NCI-H1092 treated with DMSO at 0.1 percent for 48 hours (cell line): ENCODE data around the gene SYNGR1.
"Not testable (repeated sequence)": the region's sequence is repeated elsewhere in the genome, so short reads cannot be mapped to it uniquely, and the experiment has no call there.

Source experiments
- DNase-seq: peaks from one replicate; lab custom pipeline; 2025; lab: John Stamatoyannopoulos, UW

The SYNGR1 gene

DNA sequence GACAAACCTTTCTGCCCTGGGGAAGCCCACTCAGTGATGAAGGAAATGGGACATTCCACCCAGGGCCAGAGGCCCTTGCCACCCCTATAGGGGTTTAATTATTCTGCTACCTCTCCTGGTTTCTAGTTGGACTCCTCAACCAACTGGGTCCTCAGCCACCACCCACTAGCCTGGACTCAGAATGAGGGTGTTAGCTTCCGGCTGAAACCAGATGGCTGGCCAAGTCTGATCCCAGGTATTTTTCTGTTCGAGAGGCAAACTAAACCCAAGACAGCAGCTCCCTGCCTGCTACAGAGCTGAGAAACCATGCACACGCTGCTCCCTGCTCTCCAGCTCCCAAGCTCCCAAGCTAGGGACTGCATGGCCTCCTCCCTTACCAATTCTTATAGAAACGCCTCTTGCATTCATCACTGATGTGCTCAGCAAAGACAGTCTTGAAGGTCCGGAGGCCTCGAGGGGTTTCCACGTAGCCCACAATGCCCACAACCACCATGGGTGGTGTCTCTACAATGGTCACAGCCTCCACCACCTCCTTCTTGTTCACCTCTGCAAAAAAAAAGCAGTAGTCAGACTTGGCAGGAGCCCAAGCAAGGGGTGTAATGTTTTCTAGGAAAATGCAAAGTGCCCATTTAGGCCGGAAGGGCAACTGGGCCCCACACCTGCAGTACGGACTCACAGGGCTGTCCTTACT is 32.6 kb upstream of the SYNGR1 start:
- DNase-seq, result no peak

DNA sequence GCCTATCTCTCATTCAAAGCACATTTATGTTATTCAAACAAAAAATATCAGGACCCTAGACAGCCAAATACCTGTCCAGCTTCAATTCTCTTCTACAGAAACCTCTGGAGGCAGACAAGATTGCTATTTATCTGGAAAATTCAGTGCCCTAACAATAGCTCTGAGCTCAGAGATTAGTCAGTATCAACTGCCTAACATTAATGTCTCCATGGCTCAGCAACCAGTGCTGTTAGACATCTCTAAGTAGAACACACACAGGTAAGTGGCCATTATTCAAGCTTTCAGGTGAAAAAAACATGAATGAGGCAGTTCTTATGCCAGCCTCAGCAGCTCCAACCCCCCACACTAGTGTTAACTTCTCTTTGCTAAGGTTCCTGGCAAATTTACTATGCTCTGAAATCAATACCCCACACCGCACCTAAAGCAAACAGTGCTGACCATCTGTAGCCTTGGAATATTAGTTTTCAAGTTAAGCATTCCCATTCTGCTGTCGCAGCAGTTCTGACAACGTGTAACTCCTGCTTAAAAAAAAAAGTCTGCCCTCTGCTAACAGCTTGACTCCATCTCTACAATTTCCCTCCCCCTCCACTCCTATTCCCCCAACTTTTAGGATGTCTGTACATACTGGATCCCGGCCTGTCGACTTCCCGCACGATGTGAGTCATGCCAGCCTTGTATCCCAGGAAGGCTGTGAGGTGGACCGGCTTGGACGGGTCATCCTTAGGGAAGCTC is 31.9 kb upstream of the SYNGR1 start:
- no peak for DNase-seq

DNA sequence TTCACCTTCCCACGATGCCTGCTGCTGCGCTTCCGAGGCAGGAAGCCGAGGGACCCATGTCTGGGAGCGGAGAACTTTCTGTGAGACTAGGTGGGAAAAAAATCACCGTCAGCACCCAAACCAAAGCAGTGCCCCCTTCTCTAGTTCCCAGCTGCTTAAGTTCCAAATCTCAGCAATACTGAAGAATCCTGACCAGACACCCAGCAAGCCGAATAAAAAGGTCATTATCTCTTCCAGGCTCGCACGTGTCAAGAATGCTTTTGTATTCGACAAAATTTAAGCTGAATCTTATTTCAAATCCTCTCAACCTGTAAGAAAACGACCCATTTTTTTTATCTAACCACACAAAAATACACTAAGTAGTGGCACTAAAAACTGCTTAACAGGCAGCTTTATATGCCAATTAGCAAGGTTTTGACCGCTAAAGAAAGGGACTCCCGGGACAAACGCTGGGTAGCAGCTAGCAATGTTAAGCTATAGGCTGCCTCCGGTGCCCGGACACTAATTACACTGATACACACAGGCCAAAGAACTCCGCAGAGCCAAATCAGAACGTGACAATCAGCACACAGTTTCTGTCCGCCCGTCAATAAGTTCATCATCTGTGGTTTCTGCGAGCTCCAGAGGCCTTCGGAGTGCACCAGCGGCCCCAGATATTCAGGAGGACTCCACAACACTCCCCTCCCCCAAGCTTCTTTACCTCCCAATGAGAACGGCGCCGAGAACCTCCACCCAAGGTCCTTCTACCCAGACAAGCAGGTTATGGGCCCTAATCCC is 31.1 kb upstream of the SYNGR1 start:
- DNase-seq, result peak; percentile 82

DNA sequence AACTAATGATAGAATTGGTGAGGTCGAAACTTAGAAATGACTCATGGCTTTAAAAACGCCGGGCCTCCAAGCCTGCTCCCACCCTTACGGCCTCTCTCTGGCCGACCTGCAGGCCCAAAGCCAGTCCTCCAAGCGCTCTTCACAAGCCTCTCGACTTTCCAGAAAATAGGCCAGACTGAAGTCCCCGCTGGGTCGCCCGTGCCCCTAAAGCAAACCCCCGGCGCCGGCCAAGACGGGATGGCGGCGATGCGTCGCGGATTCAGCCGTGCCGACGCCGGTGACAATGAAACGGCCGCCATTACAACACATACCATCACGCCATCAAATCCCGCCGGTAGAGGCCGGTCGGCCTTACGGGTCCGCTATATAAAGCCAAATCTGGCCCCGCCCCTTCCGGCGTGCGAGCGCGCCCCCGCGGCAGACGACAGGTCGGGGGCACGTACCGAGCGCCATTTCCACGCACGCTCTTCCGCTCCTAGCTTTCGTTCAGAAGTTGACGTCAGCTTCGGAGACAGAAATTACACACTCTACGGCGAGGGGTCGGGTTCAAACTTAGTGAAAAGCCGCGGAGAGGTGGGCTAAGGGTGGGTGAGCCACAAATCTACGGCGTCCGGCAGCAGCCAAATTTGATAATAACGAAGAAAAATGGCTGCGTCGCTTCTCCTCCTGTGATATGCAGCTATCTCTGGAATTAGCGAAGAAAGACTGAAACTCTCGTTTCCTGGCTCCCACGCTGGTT is 30.3 kb upstream of the SYNGR1 start, which contains the start of gene RPL3:
Gene RPL3 (minus strand): TSS at position 340 of the 739 bp plus-strand sequence. CDS start 26 bp downstream, at position 314.
- peak; percentile 98 for DNase-seq

DNA sequence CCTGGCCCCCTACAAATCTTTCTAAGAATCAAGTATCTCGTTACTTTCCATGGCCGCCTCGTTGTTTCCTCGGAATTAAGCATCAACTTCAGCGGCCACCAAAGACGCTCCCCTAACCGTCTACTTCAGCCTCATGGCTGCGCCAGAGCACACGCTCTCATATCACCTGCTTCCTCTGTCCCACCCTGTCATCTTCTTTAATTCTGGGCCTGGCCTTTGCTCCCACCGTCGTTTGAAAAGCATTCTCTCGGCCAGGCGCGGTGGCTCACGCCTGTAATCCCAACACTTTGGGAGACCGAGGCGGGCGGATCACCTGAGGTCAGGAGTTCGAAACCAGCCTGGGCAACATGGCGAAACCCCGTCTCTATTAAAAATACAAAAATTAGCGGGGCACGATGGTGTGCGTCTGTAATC is 29.2 kb upstream of the SYNGR1 start:
- DNase-seq, result not testable (repeated sequence)

DNA sequence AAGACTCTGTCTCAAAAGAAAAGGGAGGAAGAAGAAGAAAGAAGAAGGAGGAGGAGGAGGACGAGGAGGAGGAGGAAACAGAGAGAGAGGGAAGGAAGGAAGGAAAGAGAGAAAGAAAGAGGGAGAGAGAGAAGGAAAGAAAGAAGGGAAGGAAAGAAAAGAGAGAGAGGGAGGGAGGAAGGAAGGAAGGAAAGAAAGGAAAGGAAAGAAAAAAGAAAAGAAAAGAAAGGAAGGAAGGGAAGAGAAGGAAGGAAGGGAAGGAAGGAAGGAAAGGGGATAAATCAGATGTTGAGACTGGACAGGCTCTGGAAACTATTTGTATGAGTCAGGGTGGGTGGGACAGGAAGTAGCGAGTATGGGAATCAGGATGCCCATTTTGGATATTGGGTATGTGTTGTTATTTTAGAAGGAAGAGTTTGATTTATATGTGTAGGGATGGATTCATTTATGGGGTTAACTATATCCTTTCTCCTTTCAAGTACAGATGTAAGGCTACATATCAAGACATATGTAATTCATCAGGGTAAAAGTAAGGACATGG is 24.3 kb upstream of the SYNGR1 start:
- no peak for DNase-seq

DNA sequence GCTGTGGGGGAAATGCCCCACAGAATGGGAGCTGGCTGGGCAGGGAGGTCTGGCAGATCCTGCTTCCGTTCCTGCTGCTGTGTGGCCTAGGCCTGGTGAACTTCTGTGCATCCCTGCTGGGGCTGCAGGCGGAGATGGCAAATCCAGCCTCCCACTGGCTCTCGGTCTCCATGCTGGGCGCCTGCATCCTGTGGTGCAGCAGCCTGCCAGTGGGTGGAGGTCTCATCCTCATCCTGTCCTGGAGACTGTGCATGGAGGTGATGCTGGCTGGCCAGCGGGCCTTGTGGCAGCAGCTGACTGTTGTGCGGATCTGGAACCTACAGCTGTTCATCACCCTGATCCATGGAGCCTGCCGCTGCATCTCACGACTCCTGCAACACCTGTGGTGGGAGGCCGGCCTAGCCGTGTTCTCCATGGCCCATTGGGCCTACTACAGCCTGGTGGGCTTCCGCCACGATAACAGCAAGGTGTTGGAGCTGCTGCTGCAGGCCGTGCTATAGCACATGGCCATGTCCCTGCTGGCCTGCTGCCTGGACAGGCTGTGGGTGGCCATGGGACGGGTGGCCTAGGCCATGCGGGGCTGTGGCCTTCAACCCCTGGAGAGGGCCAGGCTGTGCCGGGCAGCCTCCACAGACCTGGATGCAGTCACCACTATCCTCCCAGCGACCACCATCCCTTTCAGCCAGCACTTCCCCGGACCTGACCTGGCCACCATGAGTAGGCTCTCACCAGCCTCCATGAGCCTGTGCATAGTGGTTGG is 21.6 kb upstream of the SYNGR1 start:
- DNase-seq, result no peak

DNA sequence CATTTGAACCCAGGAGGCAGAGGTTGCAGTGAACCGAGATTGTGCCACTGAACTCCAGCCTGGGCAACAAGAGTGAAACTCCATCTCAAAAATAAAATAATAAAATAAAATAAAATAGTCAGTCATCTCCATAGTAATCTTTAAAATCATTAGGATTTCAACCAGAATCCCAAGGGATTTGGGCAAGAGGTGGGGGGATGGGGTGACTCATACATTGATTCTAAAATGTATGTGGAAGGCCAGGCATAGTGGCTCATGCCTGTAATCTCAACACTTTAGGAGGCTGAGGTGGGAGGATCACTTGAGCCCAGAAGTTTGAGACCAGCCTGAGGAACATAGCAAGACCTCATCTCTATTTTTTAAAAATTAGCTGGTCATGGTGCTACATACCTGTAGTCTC is 19.2 kb upstream of the SYNGR1 start:
- not testable (repeated sequence) for DNase-seq

DNA sequence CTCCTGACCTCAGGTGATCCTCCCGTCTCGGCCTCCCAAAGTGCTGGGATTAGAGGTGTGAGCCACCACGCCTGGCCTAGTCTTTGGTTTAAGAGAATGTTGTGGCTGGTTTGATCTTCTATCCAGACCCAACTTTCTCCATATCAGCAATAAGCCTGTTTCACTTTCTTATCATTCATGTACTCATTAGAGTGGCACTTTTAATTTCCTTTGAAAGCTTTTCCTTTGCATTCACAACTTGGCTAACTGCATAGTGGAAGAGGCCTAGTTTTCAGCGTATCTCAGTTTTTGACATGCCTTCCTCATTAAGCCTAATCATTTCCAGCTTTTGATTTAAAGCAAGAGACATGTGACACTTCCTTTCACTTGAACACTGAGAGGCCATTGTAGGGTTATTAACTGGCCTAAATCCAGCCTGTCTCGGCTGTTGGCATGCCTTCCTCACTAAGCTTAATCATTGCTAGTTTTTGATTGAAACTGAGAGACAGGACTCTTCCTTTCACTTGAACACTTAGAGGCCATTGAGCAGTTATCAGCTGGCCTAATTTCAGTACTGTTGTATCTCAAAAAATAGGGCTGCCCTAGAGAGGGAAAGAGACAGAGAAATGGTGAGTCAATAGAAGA is 17.2 kb upstream of the SYNGR1 start:
- DNase-seq, result no peak

DNA sequence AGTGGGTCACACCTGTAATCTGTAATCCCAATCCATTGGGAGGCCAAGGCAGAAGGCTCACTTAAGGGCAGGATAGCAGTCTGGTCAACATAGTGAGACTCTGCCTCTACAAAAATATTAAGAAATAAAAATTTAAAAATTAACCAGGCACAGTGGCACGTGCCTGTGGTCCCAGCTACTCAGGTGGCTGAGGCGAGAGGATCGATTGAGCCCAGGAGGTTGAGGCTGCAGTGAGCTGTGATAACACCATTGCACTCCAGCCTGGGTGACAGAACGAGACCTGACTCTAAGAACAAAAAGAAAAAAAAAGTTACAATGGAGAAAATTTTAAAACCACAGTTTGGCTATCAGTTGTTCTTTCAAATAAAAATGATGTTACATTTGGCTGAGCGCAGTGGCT is 13.4 kb upstream of the SYNGR1 start:
- DNase-seq, result no peak

DNA sequence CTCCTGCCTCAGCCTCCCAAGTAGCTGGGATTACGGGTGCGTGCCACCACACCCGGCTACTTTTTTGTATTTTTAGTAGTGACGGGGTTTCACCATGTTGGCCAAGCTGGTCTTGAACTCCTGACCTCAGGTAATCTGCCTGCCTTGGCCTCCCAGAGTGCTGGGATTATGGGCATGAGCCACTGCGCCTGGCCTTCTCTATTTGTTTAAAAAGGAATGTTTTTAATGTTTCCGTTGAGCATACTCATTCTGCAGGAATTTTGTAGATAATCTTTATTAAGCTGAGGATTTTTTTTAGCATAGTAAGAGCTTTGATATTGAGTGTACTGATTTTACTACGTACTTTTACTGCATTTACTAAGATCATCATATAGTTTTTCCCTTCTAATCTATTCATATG is 10.0 kb upstream of the SYNGR1 start:
- DNase-seq, result not testable (repeated sequence)

DNA sequence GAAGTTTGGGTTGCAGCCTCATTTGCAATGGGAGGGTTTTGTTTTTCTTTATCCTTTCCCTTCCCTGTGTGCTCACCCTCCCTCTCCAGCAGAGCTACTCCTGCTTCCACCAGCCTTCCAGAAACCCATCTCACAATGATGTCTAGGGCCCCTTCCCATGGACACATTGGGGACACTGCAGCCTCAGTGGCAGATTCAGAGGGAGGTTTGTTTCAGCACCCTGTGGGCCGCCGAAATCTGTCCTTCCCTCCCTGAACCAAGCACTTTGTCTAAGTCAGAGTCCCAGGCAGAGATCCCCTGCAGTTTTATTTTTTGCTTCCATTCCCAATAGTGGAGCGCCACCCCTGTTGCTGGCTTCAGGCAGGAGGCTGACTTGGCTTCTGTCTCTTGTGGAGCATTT is 8.6 kb upstream of the SYNGR1 start:
- DNase-seq, result no peak

DNA sequence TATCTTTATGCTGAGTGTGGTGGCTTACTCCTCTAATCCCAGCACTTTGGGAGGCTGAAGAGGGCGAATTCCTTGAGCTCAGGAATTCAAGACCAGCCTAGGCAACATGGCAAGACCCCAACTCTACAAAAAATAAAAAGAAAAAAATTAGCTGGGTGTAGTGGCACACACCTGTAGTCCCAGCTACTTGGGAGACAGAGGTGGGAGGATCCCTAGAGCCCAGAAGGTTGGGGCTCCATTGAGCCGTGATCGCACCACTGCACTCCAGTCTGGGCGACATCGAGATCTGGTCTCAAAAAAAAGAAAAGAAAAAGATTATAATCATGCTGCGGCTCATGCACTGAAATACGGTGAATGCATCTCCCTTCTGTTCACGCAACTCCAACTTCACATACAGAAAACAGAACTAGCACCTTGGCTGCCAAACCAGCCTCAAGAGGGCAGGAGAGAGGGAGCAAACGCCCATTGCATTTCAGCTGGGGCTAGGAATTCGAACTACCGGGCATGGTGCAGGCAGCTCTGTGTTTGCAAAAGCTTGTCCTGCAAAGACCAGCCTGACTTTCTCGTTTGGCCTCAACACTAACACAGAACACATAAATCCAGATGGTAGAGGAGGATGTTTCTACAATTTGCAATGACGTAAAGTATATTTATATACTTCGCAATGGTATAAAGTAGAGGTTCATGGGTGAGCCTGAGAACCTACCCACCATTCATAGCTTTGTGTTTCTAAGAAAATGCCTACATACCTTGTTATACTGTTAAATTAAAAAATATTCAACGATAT is 6.3 kb upstream of the SYNGR1 start:
- DNase-seq, result peak; percentile 19

DNA sequence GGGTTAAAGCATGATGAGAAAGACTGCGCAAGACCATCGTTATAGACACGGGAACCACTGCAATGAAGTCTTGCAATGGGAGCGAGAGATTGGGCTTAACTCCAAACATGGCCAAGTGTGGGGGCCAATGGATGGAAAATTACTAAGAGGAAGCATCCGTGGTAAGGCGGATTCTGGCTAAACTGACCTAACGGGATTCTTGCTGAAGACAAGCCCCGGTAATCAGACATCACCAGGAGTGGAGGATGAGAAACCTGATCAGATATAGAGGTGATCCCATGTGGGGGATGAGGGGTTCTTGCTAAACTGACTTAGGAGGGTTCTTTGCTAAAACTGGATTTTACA is 5.8 kb upstream of the SYNGR1 start:
- no peak for DNase-seq

DNA sequence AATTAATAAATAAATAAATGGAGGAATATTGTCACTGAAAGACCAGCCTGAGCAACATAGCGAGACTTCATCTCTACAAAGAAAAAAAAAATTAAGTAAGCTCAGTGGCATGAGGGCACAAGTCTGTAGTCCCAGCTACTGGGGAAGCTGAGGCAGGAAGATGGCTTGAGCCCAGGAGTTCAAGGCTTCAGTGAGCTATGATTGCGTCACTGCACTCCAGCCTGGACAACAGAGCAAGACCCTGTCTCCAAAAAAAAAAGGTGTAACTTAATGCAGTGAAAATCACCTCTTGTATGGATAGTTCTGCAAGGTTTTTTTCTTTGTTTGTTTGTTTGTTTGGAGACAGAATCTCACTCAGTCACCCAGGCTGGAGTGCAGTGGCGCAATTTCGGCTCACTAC is 4.6 kb upstream of the SYNGR1 start:
- DNase-seq, result no peak

DNA sequence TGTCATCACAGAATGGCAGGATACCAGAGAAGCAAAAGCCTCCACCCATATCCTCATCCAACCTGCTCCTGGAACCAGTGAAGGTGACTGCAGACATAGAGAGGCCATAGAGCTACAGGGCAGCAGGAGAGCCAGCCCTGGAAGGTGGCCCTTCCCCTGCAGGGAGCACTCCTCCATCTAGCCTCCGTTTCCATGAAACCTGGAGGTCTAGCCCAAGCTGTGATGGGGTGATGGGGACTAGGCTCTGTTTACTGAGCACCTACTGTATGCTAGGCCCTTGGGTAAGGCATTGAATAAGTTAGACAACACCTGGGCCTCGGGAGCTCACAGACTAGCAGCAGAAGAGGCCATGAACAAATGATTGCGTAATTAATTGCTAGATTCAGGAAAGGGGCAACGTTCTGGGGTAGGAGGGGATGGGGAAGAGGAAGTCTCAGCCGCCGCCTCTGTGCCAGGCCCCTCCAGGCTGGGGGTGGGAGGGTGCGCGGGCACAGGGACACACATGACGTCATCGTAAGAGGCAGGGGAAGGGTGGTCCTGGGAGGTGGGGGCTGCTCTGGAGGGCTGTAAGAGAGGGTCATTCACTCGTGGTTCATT is 784 bp upstream of the SYNGR1 start:
- DNase-seq, result peak; percentile 52

DNA sequence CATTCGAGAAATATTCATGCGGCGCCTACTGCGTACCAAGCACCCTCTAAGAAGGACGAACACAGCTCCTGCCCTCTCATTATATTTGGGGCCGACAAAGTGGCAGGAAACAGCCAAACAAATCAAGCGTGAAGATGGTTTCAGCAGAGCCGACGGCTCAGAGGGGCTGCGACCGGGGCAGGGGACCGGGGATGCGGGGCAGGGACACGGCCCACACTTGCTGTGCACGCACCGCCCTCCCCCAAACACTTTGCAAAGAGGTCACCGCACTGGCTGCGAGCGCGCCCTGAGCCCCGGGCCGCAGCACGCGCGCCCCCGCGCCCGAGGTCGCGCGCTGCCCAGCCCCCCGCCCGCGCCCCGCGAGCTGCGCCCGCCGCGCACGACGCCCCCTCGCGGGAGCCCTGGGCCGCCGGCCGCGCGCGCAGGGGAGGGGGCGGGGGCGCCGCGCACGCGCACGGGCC is 255 bp upstream of the SYNGR1 start:
- peak; percentile 52 for DNase-seq

DNA sequence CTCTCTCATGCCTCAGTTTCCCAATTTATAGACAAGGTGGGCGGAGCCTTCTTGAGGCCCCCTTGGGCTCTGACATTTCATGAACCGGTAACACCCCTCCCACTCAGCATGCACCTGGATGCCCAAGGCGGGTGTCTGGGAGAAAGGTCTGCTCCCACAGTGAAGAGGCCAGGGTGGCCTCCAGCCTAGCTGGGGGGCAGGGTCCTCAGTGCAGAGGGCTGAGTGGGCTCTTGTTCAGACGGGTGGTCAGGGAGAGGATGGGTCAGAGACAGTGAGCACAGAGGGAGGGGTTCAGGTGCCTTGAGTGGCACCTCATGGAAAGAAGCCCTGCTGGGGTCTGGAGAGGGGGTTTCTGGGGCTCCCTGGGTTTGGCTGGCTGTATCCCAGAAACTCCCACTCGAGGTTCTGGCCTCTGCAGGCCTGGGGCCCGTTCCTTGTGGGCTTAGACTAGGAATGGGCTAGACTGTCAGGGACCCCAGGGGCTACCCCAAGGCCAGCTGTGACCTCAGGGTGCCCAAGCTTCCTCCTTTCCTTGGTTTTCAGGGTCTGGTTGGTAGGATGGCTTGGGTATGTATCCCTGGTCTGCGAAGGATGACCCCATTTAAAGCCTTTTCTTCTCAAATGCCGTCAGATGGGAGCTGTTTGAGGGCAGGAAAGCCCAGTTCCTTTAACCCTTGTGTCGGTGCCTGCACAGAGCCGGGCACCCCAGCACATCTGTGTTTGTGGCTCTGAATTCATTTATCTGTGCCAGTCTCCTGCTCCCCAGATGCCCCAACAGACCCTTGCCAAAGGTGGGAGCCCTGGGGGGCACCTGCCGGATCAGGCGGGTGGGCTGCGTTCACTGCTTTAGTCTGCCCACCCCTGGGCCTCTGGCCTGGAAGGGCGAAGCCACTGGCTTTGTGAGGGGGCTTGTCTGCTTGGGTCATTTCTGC is 1.2 kb downstream of the SYNGR1 start:
- no peak for DNase-seq
